ENCODE results near the gene HOXB3.

Gene HOXB3

DNA sequence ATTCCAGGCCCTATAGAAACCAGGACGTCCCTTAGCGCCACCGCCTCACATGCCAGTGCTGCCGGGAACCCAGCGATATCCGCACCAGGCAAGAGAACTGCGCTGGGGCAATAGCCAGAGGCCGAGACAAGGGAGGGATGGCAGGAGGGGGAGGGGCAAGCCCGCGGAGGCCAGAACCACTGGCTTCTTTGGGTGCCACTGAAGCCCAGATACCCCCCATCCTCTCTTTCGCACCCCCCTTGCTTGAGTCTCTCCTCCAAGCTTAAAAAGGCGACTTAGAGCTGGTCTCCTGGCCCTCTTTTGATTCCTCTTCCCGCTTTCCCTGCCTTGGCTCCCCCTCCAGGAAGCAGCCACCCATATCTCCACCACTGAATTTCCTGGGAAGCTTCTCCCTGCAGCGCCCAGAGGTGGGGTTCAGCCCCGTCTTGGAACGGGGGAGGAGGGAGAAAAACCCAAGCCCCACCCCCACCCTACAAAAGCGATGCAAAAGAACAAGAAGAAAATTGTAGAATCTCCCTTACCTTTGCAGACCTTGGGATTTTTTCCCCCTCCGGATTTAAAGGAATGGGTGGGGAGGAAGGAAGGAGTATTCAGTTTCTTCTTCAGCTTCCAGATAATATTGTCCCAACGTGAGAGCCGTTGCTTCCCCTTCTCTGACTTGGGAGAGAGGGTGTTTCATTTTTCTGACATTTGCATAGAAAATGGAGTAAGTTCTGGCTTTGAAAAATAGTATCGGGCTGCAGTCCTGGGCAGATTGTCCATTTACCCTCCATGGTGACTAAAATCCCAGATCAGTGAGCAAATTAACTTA, 14.1 kb upstream of the HOXB3 start:
- DNase-seq (ENCODE audit: low read depth), result no peak
- no peak overlapping the region for H3K4me3 ChIP-seq (ENCODE audit: low read length)

DNA sequence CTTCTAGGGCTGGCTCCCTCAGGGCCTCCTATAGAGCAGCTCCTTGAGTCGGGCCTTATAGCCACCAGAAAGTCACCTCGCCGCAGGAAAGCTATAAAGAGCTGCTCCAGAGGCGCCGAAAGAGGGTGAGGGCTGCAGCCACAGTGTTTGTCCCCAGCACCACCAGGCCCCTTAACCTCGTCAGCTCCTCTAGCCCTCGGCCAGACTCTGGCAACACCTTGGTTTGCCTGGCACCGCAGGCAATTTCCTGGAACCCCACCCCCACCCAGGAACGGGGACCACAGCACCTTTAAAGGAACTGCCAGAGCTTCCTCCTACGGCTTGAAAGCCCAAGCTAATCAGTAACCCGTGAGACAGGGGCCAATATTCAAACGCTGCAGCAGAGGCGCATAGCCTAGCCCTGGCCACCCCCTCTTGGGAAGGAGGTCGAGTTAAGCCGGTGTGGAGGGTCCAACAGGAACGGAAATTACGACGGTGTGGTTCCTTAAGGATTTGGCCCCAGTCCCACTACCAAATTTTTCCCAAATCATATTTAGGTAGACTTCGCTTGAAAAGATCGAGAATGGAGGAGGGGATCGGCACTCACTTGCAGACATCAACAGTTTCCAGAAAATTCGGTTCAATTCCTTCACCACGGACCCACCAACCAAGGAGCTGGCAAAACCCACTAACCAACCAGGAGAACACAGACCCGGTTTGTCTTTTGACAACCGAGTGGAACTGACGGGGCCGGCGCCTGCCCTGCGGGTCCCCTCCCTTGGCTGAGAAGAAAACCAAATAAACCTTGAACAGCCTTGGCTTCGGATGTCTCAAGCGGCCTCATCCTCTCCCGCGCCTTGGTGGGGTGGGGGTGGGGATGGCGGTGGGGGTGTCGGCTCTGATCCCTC, 11.7 kb upstream of the HOXB3 start:
- DNase-seq (ENCODE audit: low read depth), result no peak
- H3K4me3 ChIP-seq (ENCODE audit: low read length), result no peak overlapping the region
- TF ChIP-seq, protein P1, sequence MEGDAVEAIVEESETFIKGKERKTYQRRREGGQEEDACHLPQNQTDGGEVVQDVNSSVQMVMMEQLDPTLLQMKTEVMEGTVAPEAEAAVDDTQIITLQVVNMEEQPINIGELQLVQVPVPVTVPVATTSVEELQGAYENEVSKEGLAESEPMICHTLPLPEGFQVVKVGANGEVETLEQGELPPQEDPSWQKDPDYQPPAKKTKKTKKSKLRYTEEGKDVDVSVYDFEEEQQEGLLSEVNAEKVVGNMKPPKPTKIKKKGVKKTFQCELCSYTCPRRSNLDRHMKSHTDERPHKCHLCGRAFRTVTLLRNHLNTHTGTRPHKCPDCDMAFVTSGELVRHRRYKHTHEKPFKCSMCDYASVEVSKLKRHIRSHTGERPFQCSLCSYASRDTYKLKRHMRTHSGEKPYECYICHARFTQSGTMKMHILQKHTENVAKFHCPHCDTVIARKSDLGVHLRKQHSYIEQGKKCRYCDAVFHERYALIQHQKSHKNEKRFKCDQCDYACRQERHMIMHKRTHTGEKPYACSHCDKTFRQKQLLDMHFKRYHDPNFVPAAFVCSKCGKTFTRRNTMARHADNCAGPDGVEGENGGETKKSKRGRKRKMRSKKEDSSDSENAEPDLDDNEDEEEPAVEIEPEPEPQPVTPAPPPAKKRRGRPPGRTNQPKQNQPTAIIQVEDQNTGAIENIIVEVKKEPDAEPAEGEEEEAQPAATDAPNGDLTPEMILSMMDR (conservative IDR thresholded peaks at IDR 0.05; ENCODE audit: low read depth, low read length), result no peak

More for the DNA sequence above, 14.1 kb upstream of the HOXB3 start:
- TF ChIP-seq, protein P1 (conservative IDR thresholded peaks at IDR 0.05; ENCODE audit: low read depth, low read length), result no peak

DNA sequence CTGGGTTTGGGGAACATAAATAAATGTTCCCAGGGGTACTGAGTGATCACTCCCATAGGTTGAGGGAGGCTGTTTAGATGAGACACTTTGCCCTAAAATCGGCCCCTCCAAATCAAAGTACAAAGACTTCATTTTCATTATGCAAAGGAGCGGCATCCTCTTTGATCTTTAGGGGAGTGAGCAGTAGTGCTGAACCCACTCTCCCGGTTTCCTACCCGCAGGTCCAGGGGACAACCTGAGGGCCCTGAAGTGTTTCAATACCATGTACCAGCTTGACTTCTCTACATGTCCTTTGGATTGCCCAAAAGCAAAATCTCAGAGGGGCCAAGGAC, 11.1 kb upstream of the HOXB3 start:
- no peak for DNase-seq (ENCODE audit: low read depth)
- TF ChIP-seq, protein P1 (conservative IDR thresholded peaks at IDR 0.05; ENCODE audit: low read depth, low read length), result no peak
- no peak overlapping the region for H3K4me3 ChIP-seq (ENCODE audit: low read length)

DNA sequence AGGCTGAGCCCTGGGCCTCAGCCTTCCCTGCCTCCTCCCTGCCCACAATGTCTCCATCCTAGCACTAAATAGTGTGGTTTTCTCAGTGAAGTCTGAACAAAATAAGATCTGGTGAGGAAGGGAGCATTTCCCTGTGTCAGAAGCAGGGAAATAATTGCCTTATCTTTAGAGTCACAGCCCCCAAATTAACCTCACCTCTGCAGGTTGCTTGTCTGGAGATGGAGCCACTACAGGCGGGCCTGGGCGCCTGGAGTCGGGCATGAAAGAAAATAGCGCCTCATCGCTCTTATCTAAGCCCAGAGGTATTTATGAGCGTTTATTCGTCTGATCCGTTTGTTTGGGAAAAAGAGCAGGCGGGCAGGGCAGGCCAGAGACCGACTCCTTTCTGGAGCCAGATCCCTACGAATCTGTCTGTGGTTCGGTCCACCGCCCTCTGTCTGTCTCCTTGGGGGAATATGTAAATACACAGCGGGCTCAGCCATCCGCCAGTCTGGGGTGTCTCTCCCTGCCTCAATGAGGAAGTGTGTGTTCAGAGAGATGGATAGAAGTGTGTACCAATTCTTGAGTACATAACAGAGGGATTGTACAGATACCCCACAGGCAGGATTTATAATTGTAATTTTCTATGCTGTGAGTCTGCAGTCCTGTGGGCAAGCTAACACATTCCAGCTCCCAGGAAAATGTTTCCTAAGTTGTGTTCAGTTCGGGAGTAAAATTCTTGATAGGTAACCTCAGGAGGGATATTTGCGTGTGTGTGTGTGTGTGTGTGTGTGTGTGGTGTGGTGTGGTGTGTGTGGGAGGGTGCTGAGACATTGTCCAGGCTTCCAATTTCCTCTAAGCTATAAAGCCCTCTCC, 10.4 kb upstream of the HOXB3 start:
- H3K4me3 ChIP-seq (ENCODE audit: low read length), result no peak overlapping the region
- no peak for DNase-seq (ENCODE audit: low read depth)
- TF ChIP-seq, protein P1 (conservative IDR thresholded peaks at IDR 0.05; ENCODE audit: low read depth, low read length), result no peak

DNA sequence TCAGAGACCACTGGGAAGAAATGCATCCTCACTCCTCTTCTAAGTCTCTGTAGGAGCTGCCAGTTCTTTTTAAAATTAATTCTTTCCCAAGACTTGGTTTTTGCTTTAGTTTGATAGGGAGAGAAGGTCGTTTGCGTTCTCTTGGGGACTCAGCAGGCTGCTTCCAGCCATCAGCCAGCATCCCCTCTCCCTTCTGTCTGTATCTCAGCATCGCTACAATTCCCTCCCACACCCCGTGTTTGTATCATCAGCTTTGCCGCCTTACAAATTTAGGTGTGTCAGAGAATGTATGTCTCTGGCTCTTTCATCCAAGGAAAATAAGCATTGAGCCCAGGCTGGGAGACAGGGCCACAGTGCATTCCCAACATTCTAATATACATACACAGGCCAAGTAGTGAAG, 9.3 kb upstream of the HOXB3 start:
- no peak for DNase-seq (ENCODE audit: low read depth)
- TF ChIP-seq, protein P1 (conservative IDR thresholded peaks at IDR 0.05; ENCODE audit: low read depth, low read length), result no peak
- no peak overlapping the region for H3K4me3 ChIP-seq (ENCODE audit: low read length)

DNA sequence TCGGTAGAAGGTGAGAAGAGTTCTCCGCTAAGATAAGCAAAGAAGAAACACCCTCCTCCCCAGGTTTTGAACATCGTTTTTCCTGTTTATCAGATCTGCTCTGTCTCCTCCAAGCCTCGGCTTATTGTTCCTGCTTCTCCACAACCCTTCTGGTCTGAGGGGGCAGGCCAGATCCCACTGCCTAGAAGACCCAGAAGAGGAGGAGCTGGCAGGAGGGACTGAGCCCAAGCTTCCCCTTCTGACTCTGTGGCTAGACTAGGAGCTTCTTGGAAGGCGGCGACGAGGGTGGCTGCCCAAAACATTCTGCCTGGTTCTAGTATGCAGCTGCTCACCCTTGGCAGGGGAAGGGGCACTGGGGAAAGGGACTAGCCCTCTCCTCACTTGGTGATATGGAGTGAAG, 8.7 kb upstream of the HOXB3 start:
- TF ChIP-seq, protein P1 (conservative IDR thresholded peaks at IDR 0.05; ENCODE audit: low read depth, low read length), result no peak

More for the DNA sequence above, 8.7 kb upstream of the HOXB3 start:
- DNase-seq (ENCODE audit: low read depth), result no peak
- no peak overlapping the region for H3K4me3 ChIP-seq (ENCODE audit: low read length)
